NCI-H2196 (cell line): Measurements from ENCODE around the gene TRIM62.
A peak's percentile ranks its signal among the peaks of the same experiment; 100 is the strongest.
"Not testable (repeated sequence)": the region's sequence is repeated elsewhere in the genome, so short reads cannot be mapped to it uniquely, and the experiment has no call there.

Experiments used
- DNase-seq: peaks from one replicate; lab custom pipeline; 2025; ENCODE audit not compliant: unreplicated experiment; lab: John Stamatoyannopoulos, UW

TRIM62 gene

GRCh38 chr1:33140153-33141149, 41.4 kb downstream of the TRIM62 start:
- DNase-seq, result peak; percentile 26

GRCh38 chr1:33137800-33138199, 44.0 kb downstream of the TRIM62 start:
- no peak for DNase-seq

DNA sequence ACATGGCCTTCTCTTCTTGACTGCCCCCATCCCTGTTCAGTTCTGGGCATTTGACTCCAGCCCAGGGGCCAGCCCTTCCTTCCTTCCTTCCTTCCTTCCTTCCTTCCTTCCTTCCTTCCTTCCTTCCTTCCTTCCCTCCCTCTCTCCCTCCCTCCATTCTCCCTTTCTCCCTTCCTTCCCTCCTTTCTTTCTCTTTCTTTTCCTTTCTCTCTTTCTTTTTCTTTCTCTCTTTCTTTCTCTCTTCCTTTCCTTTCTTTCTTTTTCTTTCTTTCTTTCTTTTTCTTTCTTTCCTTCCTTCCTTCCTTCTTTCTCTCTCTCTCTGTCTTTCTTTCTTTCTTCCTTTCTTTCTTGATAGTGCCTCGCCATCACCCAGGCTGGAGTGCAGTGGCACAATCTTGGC, 45.8 kb downstream of the TRIM62 start:
- not testable (repeated sequence) for DNase-seq

- DNase-seq, result no peak
These were observed 48.3 kb downstream of the TRIM62 start for GRCh38 chr1:33133478-33134105.

- no peak for DNase-seq
These were observed 49.3 kb downstream of the TRIM62 start for GRCh38 chr1:33132549-33132948.

DNA sequence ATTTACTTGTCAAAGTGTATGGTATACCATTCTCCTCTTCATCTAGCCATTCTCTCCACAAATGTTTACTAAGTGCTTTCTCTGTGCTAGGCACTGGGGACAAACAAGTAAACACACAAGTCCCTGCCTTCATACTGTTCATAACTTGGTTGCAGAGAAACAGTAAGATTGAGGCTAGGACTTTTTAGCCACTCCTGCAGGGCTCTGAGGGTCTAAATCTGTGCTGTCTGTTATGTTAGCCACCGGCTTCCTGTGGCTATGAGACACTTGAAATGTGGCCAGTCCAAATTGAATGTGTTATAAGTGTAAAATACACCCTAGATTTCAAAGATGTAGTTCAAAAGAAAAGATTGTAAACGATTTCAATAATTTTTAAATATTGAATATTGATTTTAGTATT, 50.7 kb downstream of the TRIM62 start:
- DNase-seq, result no peak

DNA sequence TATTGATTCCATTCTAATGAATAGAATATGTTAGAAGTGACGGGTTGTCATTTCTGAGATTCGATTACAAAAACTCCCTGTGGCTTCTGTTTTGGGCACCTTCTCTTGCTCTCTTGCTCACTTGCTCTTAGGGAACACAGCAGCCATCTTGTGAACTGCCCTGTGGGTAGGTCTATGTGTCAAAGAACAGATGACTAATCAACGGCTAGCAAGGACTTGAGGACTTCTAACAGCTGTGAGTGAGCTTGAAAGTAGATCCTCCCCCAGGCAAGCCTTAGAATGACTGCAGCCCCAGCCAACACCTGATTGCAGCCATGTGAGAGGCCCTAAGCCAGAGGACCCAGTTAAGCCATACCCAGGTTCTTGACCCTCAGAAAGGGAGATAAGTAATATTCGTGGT, 51.5 kb downstream of the TRIM62 start:
- no peak for DNase-seq

DNA sequence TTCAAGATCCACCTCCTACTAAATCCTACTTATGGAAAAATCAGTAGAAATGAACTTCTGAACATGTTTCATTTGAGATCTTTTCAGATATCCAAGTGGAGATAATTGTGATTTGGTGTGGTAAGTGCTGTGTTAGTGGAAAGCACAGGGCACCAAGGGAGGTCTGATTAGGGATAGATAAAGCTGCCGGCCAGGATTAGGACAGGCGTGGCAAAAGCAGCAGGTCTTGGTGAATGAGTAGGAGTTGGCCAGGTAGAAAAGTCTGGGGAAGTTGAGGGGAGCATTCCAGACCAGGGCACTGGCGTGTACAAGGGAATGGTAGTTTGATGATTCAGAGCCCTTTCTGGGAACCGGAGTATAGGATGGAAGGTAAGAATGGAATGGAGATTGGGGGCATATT, 53.1 kb downstream of the TRIM62 start:
- no peak for DNase-seq

GRCh38 chr1:33127001-33127823, 54.6 kb downstream of the TRIM62 start:
- DNase-seq, result peak; percentile 100

DNA sequence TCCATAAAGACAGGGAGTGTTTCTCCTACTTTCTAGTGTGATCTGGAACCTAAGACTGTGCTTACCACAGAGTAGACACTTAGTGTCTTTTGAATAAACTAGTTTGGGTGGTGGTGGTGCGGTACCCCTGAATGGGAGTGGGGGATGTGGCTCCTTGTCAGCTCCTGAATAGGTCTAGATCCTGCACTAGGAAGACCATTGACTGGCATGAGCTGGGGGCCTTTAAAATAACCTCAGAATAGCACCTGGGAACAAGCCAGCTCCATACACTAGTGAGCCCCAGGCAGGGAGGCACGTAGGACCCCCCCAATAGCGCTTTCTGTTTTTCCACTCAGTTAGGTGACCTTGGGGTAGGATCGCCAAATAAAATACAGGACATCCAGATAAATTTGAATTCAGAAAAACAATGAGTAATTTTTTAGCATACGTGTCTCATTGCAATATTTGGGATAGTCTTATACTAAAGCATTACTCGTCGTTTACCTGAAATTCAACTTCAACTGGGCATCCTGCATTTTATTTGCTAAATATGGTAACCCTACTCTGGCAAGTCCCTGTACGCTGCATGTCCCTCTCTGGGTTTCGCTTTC, 55.3 kb downstream of the TRIM62 start:
- no peak for DNase-seq

DNA sequence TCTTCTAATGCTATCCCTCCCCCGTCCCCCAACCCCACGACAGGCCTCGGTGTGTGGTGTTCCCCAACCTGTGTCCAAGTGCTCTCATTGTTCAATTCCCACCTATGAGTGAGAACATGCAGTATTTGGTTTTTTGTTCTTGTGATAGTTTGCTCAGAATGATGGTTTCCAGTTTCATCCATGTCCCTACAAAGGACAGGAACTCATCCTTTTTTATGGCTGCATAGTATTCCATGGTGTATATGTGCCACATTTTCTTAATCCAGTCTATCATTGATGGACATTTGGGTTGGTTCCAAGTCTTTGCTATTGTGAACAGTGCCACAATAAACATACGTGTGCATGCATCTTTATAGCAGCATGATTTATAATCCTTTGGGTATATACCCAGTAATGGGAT, 57.2 kb downstream of the TRIM62 start:
- DNase-seq, result not testable (repeated sequence)

GRCh38 chr1:33123266-33123665, 58.6 kb downstream of the TRIM62 start:
- DNase-seq, result no peak

- DNase-seq, result no peak
These were observed 59.2 kb downstream of the TRIM62 start for GRCh38 chr1:33122483-33123178.

DNA sequence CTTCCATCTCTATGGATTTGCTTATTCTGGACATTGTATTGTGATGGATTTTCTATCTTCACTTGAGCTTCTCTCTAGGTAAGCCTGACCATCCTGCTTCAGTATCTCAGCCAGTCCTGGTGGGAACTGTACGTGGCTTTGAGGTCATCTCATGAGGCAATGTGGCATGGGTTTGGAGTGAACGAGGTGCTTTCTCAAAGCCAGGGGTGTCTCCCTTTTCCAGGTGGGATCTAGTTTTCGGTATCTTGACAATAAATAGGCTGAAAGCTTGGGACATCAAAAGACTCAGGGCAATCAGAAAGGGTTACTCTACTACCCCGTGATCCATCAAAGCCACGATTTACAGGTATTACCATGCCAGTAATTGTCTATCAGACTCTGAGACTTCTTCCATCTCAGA, 60.1 kb downstream of the TRIM62 start:
- no peak for DNase-seq

DNA sequence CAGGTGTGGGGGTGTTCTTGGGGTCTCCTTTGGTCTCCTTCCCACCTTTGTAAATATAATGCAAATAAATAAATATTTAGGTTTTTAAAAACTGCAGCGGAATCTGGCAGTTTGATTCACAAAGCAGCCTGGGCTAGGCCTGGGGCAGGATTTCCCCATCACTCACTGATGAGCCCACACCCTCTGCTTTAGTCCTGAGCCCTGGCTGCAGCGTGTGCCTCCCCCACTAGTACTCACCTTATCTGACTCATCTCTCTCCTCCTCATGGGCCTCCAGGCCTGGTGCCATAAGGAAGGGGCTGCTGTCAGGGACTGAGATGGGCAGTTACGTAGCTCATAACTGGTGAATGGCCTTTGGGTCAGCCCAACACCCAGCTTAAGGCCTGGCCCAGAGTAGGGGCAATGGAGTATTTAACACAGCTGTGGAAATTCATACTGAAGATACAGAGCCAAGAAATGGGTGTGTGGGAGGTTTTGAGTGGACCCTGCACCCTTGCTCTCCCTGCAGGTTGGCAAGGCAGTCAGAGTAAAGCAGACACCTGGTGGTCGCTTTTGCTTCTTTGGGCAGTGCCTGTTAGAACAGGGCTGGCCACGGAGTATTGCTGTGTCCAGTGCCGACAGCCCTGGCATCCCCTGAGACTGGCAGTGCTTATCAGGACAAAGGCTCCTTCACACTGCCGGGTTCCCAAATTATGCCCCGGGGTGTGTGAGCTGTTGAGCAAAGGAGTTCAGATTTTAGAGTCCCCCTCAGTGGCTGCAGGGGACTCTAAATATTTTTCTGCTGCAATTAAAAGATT, 61.2 kb downstream of the TRIM62 start:
- no peak for DNase-seq

- DNase-seq, result no peak
These were observed 62.2 kb downstream of the TRIM62 start for GRCh38 chr1:33119532-33120217.

DNA sequence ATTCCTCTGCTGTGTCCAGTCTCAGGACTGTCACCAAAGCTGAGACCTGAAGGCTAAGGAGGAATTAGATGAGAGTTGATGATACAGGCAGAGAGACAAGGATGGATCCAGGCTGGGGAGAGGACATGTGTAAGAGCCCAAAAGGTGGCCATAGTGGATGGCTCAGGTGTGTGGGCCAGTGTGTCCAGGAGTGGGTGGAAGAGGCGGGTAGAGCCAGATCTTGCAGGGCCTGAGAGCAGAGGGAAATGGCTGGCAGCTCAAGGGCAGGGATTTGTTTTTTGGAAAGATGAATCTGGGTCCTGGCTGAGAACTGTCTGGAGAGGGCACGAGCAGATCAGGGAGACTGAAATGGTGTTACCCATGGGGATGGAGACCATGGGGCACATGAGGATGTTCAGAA, 62.8 kb downstream of the TRIM62 start:
- no peak for DNase-seq

- no peak for DNase-seq
These were observed 63.6 kb downstream of the TRIM62 start for GRCh38 chr1:33118274-33118673.

DNA sequence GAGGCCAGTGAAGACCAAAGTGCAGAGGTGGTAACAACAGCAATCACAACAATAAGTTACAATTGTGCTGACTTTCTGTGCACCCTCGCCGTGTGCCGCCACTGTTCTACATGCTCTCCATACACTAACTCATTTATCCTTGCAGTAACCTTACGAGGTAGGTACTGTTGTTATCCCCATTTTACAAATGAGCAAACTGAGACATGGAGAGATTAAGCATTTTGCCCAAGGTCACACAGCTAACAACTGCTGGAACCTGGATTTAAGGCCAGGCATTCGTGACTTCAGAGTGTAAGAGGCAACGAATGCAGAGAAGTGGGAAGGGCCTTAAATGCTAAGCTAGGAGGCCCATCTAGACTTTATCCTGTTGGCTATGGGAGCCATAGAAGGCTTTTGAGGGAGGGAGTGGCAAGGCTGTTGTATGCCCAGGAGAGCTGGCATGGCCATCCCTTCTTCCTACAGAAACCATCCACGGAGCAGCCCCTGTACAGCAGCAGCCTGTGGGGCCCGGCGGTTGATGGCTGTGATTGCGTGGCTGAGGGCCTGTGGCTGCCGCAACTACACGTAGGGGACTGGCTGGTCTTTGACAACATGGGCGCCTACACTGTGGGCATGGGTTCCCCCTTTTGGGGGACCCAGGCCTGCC, 64.3 kb downstream of the TRIM62 start:
- DNase-seq, result no peak
